Astrocyte of the hippocampus (primary cell): ENCODE measurements around the gene GAREM2.

Experiments
- DNase-seq: peaks from one replicate; pipeline ENCODE4 v3.0.0; 2011; ENCODE audit warnings: low read depth, low spot score

The GAREM2 gene

GRCh38 chr2:26237868-26238267 lies 65.0 kb downstream of the GAREM2 start:
- no peak for DNase-seq

DNA sequence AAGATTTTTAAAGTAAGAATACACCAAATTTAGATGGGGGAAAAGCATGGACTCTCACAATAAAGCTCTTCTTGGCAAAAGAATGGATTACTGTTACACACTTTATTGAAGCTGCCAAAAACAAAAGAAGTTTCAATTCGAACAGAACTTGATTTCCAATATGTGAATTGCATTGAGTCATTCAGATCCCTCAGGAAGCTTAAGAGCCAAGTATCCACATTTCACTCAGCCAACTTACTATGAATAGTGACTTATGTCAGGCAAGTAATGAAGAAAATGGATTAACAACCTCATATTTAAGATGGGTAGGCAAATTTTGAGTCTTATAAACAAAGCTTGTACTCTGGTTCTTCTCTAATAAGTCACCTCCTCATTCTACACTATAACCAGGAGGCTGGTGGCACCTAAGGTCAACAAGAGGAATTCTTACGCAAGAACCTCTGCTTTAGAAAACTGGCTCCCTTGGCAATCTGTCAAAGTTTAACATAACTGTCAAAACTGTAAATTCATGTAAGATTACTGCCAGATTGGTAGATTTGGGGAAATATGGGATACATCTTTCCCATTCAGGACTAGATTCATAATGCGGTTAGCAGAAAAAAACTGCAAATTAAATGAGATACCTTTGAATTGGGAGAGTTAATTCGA lies 65.5 kb downstream of the GAREM2 start:
- no peak for DNase-seq
